GM12878 (cell line): ENCODE results near the gene TNFAIP3. TPM values are rescaled to one million over a fixed set of nuclear protein-coding genes. Genes with fewer than 3 reads are reported as not detected.

Source experiments
- BHLHE40 ChIP-seq, 2 experiments: fragments of 450-650 bp in 1 of 2; IDR thresholded peaks; 2 replicates each; pipeline ENCODE4 v1.6.1; 2011 to 2017; ENCODE audit warnings: low read depth in 2 of 2, borderline replicate concordance in 1 of 2, improper control_type of control experiment in 1 of 2, low read length in 1 of 2, mild to moderate bottlenecking in 1 of 2
- CBFB ChIP-seq: IDR thresholded peaks from 2 replicates; pipeline ENCODE4 v1.6.1; 2016; ENCODE audit warnings: antibody characterized with exemption, low read depth
- CEBPB ChIP-seq, 2 experiments: fragments of 150-350 bp in 1 of 2; IDR thresholded peaks; 2 replicates each; pipeline ENCODE4 v1.6.1; 2012 to 2014; ENCODE audit warnings: low read depth in 2 of 2, low read length in 2 of 2, borderline replicate concordance in 1 of 2, inconsistent platforms in 1 of 2
- EP300 ChIP-seq, 2 experiments: fragments of 150-350 bp in 1 of 2; IDR thresholded peaks; 2 replicates each; pipeline ENCODE4 v1.6.1; 2011 to 2012; ENCODE audit warnings: low read depth in 2 of 2, low read length in 2 of 2, borderline replicate concordance in 1 of 2, improper control_type of control experiment in 1 of 2, inconsistent platforms in 1 of 2; ENCODE audit not compliant: control insufficient read depth in 1 of 2
- FOS ChIP-seq: IDR thresholded peaks from 3 replicates; pipeline ENCODE4 v1.6.1; 2011; ENCODE audit warnings: borderline replicate concordance; ENCODE audit not compliant: insufficient read length; ENCODE audit errors: extremely low read depth
- GABPA ChIP-seq: IDR thresholded peaks from 2 replicates; pipeline ENCODE4 v1.6.1; 2014; ENCODE audit warnings: antibody characterized with exemption, low read depth, mild to moderate bottlenecking, inconsistent platforms
- HSF1 ChIP-seq: fragments of 150-350 bp; IDR thresholded peaks from 2 replicates; pipeline ENCODE4 v1.6.1; 2014; ENCODE audit warnings: mild to moderate bottlenecking, low read depth, low read length
- IRF5 ChIP-seq: fragments of 450-650 bp; IDR thresholded peaks from 2 replicates; pipeline ENCODE4 v1.6.1; 2017; ENCODE audit warnings: borderline replicate concordance
- MEF2B ChIP-seq: fragments of 450-650 bp; IDR thresholded peaks from 2 replicates; pipeline ENCODE4 v1.6.1; 2018; ENCODE audit warnings: mild to moderate bottlenecking, moderate library complexity; ENCODE audit not compliant: partially characterized antibody, poor library complexity, severe bottlenecking
- MTA2 ChIP-seq: fragments of 450-650 bp; IDR thresholded peaks from 2 replicates; pipeline ENCODE4 v1.6.1; 2016; ENCODE audit warnings: low read depth, mild to moderate bottlenecking, moderate library complexity
- MXI1 ChIP-seq: fragments of 150-350 bp; IDR thresholded peaks from 2 replicates; pipeline ENCODE4 v1.6.1; 2011; ENCODE audit warnings: low read depth, mild to moderate bottlenecking, inconsistent platforms, low read length, improper control_type of control experiment
- NR2F1 ChIP-seq: fragments of 450-650 bp; conservative IDR thresholded peaks from 2 replicates; pipeline ENCODE4 v1.6.1; 2017; ENCODE audit warnings: mild to moderate bottlenecking
- PAX5 ChIP-seq: IDR thresholded peaks from 2 replicates; pipeline ENCODE4 v1.6.1; 2011; ENCODE audit warnings: low read depth, low read length, borderline replicate concordance
- RB1 ChIP-seq: fragments of 450-650 bp; formaldehyde crosslinking; IDR thresholded peaks from 2 replicates; pipeline ENCODE4 v1.6.1; 2017; ENCODE audit warnings: mild to moderate bottlenecking, borderline replicate concordance
- RUNX3 ChIP-seq: IDR thresholded peaks from 2 replicates; pipeline ENCODE4 v1.6.1; 2012; ENCODE audit warnings: low read length, inconsistent platforms
- SP1 ChIP-seq: IDR thresholded peaks from one replicate; pipeline ENCODE4 v1.6.1; 2011; ENCODE audit warnings: low read depth, low read length
- TARDBP ChIP-seq: IDR thresholded peaks from 2 replicates; pipeline ENCODE4 v1.6.1; 2016; ENCODE audit warnings: borderline replicate concordance
- ZNF24 ChIP-seq: fragments of 450-650 bp; IDR thresholded peaks from 2 replicates; pipeline ENCODE4 v1.6.1; 2017; ENCODE audit warnings: antibody characterized with exemption, mild to moderate bottlenecking
- polyA plus RNA-seq, 11 experiments: library from polyadenylated mRNA; depleted of rRNA in 4 of 11; unstranded in 6 of 11; stranded (reverse) in 5 of 11; fragments of >200 nt; fragmentation: Nextera tagmentation in 4 of 11; fragmentation: Illumina TruSeq in 1 of 11; extraction: Ambion mirVana in 4 of 11; extraction: Trizol in 1 of 11; gene quantifications; 1 replicate in 1 of 11; 2 replicates in 10 of 11; pipeline versions ENCODE4 v1.2.1 to v1.2.3, GENCODE V29; 2011 to 2016; ENCODE audit warnings: inconsistent platforms in 2 of 11, missing spikeins in 2 of 11, low read depth in 1 of 11
- total RNA-seq, 4 experiments: library from RNA; depleted of rRNA in 3 of 4; stranded (reverse); fragments of >200 nt in 3 of 4; fragmentation: Illumina TruSeq in 1 of 4; extraction: Trizol in 1 of 4; gene quantifications; 2 replicates each; pipeline versions ENCODE4 v1.2.1 to v1.2.3, GENCODE V29; 2013 to 2021
- TF ChIP-seq, protein P1 (sequence below): fragments of 450-650 bp; IDR thresholded peaks from 2 replicates; pipeline ENCODE4 v1.6.1; 2017; ENCODE audit warnings: low read depth, mild to moderate bottlenecking, moderate library complexity

The TNFAIP3 gene
- total and polyA plus RNA-seq, 10 of the 15 experiments (the other 5 are each of a cell fraction or from before 2014, with no cell fraction given), result 18.0 to 350 (median 127) TPM

DNA sequence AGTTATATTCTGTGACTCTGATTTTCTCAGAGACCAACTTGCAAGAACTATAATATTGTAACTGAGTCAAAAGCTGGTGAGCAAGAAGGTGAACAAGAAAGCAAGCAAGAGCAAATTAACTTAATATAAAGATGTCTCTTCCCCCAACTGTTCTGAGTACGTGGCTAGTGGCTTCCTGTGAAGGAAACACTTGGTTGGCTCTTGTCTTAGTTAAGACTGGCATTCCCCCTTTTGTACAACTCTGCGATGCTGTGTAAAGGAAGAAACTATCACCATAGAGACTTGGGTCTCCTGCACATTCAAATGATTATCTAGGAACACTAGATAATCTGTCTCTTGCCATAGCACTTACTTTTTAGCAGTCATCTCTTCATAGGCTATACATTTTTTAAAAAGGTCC lies 47.3 kb upstream of the TNFAIP3 start (continued):
- TF ChIP-seq, protein P1, sequence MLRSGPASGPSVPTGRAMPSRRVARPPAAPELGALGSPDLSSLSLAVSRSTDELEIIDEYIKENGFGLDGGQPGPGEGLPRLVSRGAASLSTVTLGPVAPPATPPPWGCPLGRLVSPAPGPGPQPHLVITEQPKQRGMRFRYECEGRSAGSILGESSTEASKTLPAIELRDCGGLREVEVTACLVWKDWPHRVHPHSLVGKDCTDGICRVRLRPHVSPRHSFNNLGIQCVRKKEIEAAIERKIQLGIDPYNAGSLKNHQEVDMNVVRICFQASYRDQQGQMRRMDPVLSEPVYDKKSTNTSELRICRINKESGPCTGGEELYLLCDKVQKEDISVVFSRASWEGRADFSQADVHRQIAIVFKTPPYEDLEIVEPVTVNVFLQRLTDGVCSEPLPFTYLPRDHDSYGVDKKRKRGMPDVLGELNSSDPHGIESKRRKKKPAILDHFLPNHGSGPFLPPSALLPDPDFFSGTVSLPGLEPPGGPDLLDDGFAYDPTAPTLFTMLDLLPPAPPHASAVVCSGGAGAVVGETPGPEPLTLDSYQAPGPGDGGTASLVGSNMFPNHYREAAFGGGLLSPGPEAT, result no peak
- no peak for TF ChIP-seq RB1
- no peak for TF ChIP-seq NR2F1
- 0 out of 2 replicates have a peak, but pooled peaks have one; percentile 14 for TF ChIP-seq MTA2
- TF ChIP-seq EP300 (IDR thresholded peaks at IDR 0.05; ENCODE audit: borderline replicate concordance in 1 of 2, control insufficient read depth in 1 of 2, low read depth in 2 of 2, low read length in 2 of 2), result no peak
- no peak for TF ChIP-seq PAX5
- TF ChIP-seq CEBPB (IDR thresholded peaks at IDR 0.05; ENCODE audit: borderline replicate concordance in 1 of 2, low read depth in 2 of 2, low read length in 2 of 2), result no peak
- no peak for TF ChIP-seq HSF1
- TF ChIP-seq TARDBP, result no peak
- TF ChIP-seq GABPA, result no peak
- TF ChIP-seq SP1, result no peak
- 0 out of 2 replicates have a peak, but pooled peaks have one; percentile 14 for TF ChIP-seq RUNX3
- TF ChIP-seq CBFB, result no peak
- TF ChIP-seq FOS, result no peak
- peak in 1 of 2 experiments; percentile 8; a peak in 1 of 4 replicates for TF ChIP-seq BHLHE40 (IDR thresholded peaks at IDR 0.05; ENCODE audit: borderline replicate concordance in 1 of 2, low read depth in 2 of 2, low read length in 1 of 2)
- no peak for TF ChIP-seq MEF2B
- no peak for TF ChIP-seq ZNF24
- TF ChIP-seq MXI1, result no peak
- no peak for TF ChIP-seq IRF5
